Suprapubic skin (tissue), 4 donors: ENCODE measurements around the gene AGR2. TPM values are rescaled to one million over a fixed set of nuclear protein-coding genes. Genes with fewer than 3 reads are reported as not detected.

Experiments
- DNase-seq, 2 donors: peaks; one replicate each; pipeline ENCODE4 v3.0.0-alpha.2; 2019; ENCODE audit warnings: low spot score in 2 of 2
- H3K27ac ChIP-seq: fragments of 200-600 bp; sonication (generic); one replicate; pipeline ENCODE4 v1.5.1; 2019
- H3K27me3 ChIP-seq: fragments of 200-600 bp; sonication (generic); one replicate; pipeline ENCODE4 v1.5.1; 2019
- H3K36me3 ChIP-seq: fragments of 200-600 bp; sonication (generic); one replicate; pipeline ENCODE4 v1.5.1; 2019
- H3K4me1 ChIP-seq: fragments of 200-600 bp; sonication (generic); one replicate; pipeline ENCODE4 v1.5.1; 2019
- H3K4me3 ChIP-seq: fragments of 200-600 bp; sonication (generic); one replicate; pipeline ENCODE4 v1.5.1; 2019; ENCODE audit warnings: mild to moderate bottlenecking
- H3K9me3 ChIP-seq: fragments of 200-600 bp; sonication (generic); one replicate; pipeline ENCODE4 v1.5.1; 2019
- EP300 ChIP-seq: sonication (generic); formaldehyde crosslinking; IDR thresholded peaks from one replicate; pipeline ENCODE4 v1.6.1; 2017; ENCODE audit warnings: antibody characterized with exemption
- POLR2A ChIP-seq, 2 donors: fragments of 450-650 bp; IDR thresholded peaks; one replicate each; pipeline ENCODE4 v1.6.1; 2017; ENCODE audit warnings: antibody characterized with exemption in 2 of 2, mild to moderate bottlenecking in 2 of 2, moderate library complexity in 2 of 2
- POLR2AphosphoS5 ChIP-seq, 3 donors: sonication (generic); formaldehyde crosslinking; IDR thresholded peaks; one replicate each; pipeline ENCODE4 v1.6.1; 2017; ENCODE audit warnings: antibody characterized with exemption in 3 of 3
- WGBS: methylation state at CpG from one replicate; pipeline ENCODE4 v1.1.5; 2018; 5-methylcytosine and 5-hydroxymethylcytosine counted together
- total RNA-seq, 4 donors: library from RNA; depleted of rRNA; stranded (reverse); fragments of >200 nt; gene quantifications; one replicate each; pipeline ENCODE4 v1.1.0, GENCODE V29; 2016
- TF ChIP-seq, protein P1 (sequence below), 2 donors: fragments of 200-600 bp in 1 of 2; fragments of 450-650 bp in 1 of 2; sonication (generic) in 1 of 2; IDR thresholded peaks; one replicate each; pipeline ENCODE4 v1.5.1; 2016 to 2019; ENCODE audit warnings: antibody characterized with exemption in 2 of 2, mild to moderate bottlenecking in 1 of 2, moderate library complexity in 1 of 2

AGR2 gene
- total RNA-seq, 4 donors from 2014 or later = 8.5 to 19.3 (median 15.8) TPM; not detected in 1

DNA sequence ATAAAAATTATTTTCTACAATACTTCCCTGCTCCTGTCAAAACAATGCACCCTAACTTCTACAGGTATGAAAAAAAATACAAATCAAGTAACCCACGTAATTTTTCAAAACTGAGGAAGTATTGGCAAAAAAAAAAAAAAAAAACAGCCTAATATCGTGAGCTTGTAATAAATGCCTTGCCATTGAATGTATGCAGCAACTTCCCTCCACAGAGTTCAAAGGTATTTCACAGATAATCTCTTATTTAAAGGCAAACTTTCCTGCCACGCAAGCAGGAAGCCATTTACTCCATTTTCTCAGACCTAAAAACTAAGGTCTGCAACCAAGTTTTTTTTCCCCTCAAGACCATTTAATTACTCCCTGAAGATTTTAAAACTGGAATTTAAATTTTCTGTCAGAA lies 642 bp upstream of the AGR2 start:
- WGBS = 48% methylated on average over 3 of the region's 3 CpGs
- H3K9me3 ChIP-seq = no peaks in the 10 kb centered on the region
- no peaks in the 10 kb centered on the region for H3K36me3 ChIP-seq
- TF ChIP-seq, protein P1, sequence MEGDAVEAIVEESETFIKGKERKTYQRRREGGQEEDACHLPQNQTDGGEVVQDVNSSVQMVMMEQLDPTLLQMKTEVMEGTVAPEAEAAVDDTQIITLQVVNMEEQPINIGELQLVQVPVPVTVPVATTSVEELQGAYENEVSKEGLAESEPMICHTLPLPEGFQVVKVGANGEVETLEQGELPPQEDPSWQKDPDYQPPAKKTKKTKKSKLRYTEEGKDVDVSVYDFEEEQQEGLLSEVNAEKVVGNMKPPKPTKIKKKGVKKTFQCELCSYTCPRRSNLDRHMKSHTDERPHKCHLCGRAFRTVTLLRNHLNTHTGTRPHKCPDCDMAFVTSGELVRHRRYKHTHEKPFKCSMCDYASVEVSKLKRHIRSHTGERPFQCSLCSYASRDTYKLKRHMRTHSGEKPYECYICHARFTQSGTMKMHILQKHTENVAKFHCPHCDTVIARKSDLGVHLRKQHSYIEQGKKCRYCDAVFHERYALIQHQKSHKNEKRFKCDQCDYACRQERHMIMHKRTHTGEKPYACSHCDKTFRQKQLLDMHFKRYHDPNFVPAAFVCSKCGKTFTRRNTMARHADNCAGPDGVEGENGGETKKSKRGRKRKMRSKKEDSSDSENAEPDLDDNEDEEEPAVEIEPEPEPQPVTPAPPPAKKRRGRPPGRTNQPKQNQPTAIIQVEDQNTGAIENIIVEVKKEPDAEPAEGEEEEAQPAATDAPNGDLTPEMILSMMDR (IDR thresholded peaks at IDR 0.05) = no peak
- TF ChIP-seq POLR2A (IDR thresholded peaks at IDR 0.05) (no peak), EP300 (no peak), POLR2AphosphoS5 (IDR thresholded peaks at IDR 0.05) (no peak)
- DNase-seq = no peak
- H3K27me3 ChIP-seq = no peaks in the 10 kb centered on the region
- H3K27ac ChIP-seq = no peak overlapping the region
- H3K4me3 ChIP-seq = no peak overlapping the region
- H3K4me1 ChIP-seq = peaks cover 6% of the 10 kb centered on the region

DNA sequence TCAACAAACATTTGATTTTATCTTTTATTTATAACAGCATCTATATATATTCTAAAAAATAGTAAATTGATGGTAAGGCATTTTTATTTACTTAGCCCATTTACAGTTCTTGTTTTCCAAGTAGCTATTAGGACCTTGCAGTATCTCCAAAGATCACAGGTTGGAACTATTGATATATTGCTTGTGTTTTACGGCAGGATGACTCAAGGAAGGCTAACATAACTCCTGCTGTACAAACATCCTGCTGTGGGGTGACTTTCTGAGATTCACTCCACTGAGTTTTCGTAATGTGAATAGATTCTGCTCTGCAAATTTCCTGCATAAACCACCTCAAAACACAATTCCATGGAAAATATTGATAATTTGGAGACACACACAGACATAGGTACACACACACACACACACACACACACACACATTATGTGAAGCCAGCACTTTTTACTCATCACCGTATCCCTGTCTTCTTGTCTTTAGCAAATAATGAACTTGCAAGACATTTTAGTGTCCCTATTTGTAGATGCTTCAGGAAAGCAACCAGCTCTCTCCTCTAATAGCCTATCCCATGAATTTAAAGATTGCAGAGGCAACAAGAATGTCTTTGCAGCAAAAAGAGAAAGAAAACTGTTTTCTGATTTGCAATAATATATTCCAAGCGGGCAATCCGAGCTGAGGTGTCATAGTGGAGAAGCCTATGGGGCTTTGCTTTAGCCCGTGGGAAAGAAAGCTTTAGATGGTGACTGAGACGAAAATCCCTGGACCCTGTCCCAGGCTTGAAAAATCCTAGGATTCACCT lies 722 bp downstream of the AGR2 start:
- TF ChIP-seq, protein P1 (IDR thresholded peaks at IDR 0.05) = no peak
- no peak for TF ChIP-seq POLR2A (IDR thresholded peaks at IDR 0.05)
- no peak for TF ChIP-seq EP300
- no peak for TF ChIP-seq POLR2AphosphoS5 (IDR thresholded peaks at IDR 0.05)
- Histone ChIP-seq H3K4me1 (peaks cover 6% of the 10 kb centered on the region), H3K36me3 (no peaks in the 10 kb centered on the region), H3K9me3 (no peaks in the 10 kb centered on the region), H3K27ac (peak overlapping the region; percentile 27), H3K27me3 (no peaks in the 10 kb centered on the region), H3K4me3 (no peak overlapping the region)
- 63% methylated on average over 7 of the region's 7 CpGs for WGBS
- no peak for DNase-seq

DNA sequence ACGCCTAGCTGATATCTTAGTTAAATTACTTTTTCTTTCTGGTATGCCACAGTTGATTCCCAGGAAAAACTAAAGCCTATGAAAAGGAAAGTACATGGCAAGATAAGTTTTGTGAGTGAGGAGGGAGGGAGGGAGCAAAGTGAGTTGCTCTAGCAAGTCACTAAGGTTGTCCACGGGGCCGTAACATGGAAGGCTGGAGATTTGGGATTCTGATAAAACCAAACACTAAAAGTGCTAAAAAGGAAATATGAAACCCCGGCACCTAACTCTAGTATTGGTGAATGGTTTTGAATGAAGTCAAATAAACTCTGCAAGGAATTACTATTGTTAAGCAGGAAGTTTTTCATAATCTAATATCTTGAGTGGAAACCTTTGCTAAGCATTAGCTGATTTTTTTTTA lies 1.7 kb downstream of the AGR2 start:
- 88% methylated on average over 4 of the region's 4 CpGs for WGBS
- Histone ChIP-seq H3K27ac (no peak overlapping the region), H3K9me3 (no peaks in the 10 kb centered on the region), H3K4me3 (no peak overlapping the region), H3K36me3 (no peaks in the 10 kb centered on the region), H3K27me3 (no peaks in the 10 kb centered on the region), H3K4me1 (peaks cover 6% of the 10 kb centered on the region)
- TF ChIP-seq POLR2AphosphoS5 (IDR thresholded peaks at IDR 0.05) (no peak), EP300 (no peak), POLR2A (IDR thresholded peaks at IDR 0.05) (no peak)
- TF ChIP-seq, protein P1 (IDR thresholded peaks at IDR 0.05) = no peak
- DNase-seq = no peak

DNA sequence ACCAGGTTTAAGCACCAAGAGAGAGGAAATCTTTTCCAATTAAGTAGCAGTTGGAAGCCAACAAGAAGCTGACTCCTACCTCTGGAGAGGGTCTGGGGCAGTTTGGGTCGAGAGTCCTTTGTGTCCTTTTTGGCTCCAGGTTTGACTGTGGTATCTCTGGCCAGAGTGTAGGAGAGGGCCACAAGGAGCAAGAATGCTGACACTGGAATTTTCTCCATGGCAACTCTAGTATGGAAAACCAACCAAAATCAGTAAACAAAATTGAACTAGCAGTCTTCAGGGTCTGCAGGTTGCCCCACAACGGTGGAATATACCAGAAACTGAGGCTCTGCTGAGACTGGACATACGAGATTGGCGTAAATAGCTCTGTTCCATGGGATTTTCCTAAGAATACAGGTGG lies 3.2 kb downstream of the AGR2 start:
- Histone ChIP-seq H3K27ac (no peak overlapping the region), H3K36me3 (no peaks in the 10 kb centered on the region), H3K27me3 (no peaks in the 10 kb centered on the region), H3K9me3 (no peaks in the 10 kb centered on the region), H3K4me3 (no peak overlapping the region), H3K4me1 (peaks cover 6% of the 10 kb centered on the region)
- 91% methylated on average over 4 of the region's 4 CpGs for WGBS
- no peak for TF ChIP-seq POLR2A (IDR thresholded peaks at IDR 0.05)
- TF ChIP-seq POLR2AphosphoS5 (IDR thresholded peaks at IDR 0.05) = no peak
- TF ChIP-seq, protein P1 (IDR thresholded peaks at IDR 0.05) = no peak
- no peak for TF ChIP-seq EP300
- DNase-seq = no peak

DNA sequence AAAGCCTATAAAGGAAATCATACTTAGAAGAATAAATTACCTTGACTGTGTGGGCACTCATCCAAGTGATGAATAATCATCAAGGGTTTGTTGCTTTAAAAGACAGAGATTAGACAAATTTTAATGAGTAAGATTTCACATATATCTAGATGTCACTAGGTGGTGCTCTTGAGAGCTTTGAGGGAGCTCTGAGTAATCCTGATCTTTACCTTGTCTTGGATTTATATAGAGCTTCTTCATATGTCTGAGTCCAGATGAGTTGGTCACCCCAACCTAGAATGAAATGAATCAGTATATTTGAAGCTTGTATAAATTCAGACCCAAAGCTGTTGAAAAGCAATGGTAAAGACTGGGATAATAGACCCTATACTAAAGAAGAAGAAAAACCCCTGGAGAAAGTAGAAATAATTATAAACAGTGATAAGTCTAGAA lies 3.7 kb downstream of the AGR2 start:
- TF ChIP-seq POLR2A (IDR thresholded peaks at IDR 0.05) (no peak), POLR2AphosphoS5 (IDR thresholded peaks at IDR 0.05) (no peak), EP300 (no peak)
- TF ChIP-seq, protein P1 (IDR thresholded peaks at IDR 0.05) = peak; percentile 2 to 34
- Histone ChIP-seq H3K27ac (no peak overlapping the region), H3K27me3 (no peaks in the 10 kb centered on the region), H3K4me3 (no peak overlapping the region), H3K4me1 (peaks cover 6% of the 10 kb centered on the region), H3K36me3 (no peaks in the 10 kb centered on the region), H3K9me3 (no peaks in the 10 kb centered on the region)
- DNase-seq = no peak
